ENCODE measurements around the gene TM9SF4.

The TM9SF4 gene

DNA sequence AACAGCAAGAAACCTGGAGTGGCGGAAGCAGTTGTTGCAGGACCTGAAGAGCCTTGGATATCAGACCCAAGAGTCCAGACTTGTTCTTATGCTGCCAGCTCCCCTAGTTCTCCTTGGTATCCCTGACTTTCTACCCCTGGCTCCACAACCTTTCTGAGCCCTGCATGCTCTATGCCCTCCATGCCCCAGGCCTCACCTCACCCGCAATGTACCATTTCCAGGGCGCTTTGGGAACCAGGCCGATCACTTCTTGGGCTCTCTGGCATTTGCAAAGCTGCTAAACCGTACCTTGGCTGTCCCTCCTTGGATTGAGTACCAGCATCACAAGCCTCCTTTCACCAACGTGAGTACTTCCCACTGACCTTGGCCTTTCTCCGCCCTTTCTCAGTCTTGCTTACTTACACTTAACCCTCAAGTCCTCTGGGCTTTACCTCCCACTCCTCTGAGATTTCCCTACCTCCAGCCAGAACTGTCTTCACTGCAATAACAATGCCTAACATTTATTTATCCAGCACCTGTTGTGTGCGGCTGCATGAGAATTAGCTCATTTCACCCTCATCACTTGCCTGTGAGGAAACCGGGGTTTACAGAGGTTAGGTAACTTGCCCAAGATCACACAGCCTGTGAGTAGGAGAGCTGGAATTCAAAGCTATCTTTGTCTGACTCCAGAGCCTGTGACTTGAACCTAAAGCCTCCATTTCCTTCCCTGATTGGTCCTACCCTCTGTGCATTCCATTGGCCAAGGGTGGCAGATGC lies 100.5 kb downstream of the TM9SF4 start:
- no peak for DNase-seq

DNA sequence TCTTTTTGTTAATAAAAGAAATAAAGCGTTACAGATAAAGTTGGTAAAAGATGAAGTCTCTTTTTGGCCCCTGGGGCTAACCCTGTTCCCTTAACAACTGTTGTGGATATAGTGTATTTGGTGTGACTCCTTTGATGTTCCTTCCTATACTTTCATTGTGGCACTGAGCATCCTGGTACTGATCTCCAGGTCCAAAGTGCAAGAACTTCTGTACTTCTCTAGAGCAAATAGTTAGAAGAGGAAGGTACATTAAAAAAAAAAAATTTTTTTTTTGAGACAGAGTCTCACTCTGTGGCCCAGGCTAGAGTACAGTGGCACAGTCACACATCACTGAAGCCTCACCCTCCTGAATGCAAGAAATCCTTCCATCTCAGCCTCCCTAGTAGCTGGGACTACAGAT lies 104.4 kb downstream of the TM9SF4 start:
- DNase-seq: no peak

DNA sequence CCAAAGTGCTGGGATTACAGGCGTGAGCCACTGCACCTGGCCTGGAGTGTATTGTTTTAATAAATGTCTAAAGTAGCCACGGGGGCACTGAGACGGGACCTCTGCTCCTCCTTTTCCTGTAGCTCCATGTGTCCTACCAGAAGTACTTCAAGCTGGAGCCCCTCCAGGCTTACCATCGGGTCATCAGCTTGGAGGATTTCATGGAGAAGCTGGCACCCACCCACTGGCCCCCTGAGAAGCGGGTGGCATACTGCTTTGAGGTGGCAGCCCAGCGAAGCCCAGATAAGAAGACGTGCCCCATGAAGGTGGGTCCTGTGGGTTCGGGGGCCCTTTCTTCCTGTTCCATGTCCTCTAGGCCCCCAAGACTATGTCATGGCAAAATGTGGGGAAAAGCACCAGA lies 105.6 kb downstream of the TM9SF4 start:
- no peak for DNase-seq

- DNase-seq: no peak
Measured at GRCh38 chr20:32215729-32216128, 106.2 kb downstream of the TM9SF4 start.

GRCh38 chr20:32216179-32217142 lies 106.9 kb downstream of the TM9SF4 start:
- DNase-seq: no peak

Measured in 8988T (cell line).